Gastroesophageal sphincter (tissue), 4 donors: ENCODE data around the gene VWA3B. TPM values are rescaled to one million over a fixed set of nuclear protein-coding genes. Genes with fewer than 3 reads are reported as not detected.
A peak's percentile ranks its signal among the peaks of the same experiment; 100 is the strongest.

ENCODE experiments used
- ATAC-seq: fragments of 150-250 bp; one replicate; pipeline ENCODE4 v1.9.1; 2016; ENCODE audit warnings: mild to moderate bottlenecking, moderate library complexity
- H3K27ac ChIP-seq, 4 donors: fragments of 200-600 bp; sonication (generic) in 3 of 4; 1 replicate in 3 of 4; 2 replicates in 1 of 4; pipeline ENCODE4 v1.5.1; 2016 to 2019
- H3K27me3 ChIP-seq: fragments of 200-600 bp; sonication (generic); one replicate; pipeline ENCODE4 v1.5.1; 2019
- H3K36me3 ChIP-seq, 2 donors: fragments of 200-600 bp; sonication (generic); one replicate each; pipeline ENCODE4 v1.5.1; 2019; ENCODE audit warnings: control low read depth in 1 of 2
- H3K4me1 ChIP-seq, 3 donors: fragments of 200-600 bp; sonication (generic); 1 replicate in 2 of 3; 2 replicates in 1 of 3; pipeline ENCODE4 v1.5.1; 2016 to 2019; ENCODE audit warnings: control low read depth in 2 of 3
- H3K4me3 ChIP-seq, 2 donors: fragments of 200-600 bp; sonication (generic); one replicate each; pipeline ENCODE4 v1.5.1; 2019; ENCODE audit warnings: mild to moderate bottlenecking in 1 of 2, moderate library complexity in 1 of 2
- H3K9me3 ChIP-seq, 3 donors: fragments of 200-600 bp; sonication (generic); one replicate each; pipeline ENCODE4 v1.5.1; 2017 to 2019; ENCODE audit warnings: control low read depth in 2 of 3
- EP300 ChIP-seq: sonication (generic); formaldehyde crosslinking; IDR thresholded peaks from one replicate; pipeline ENCODE4 v1.6.1; 2017; ENCODE audit warnings: antibody characterized with exemption, mild to moderate bottlenecking
- POLR2A ChIP-seq, 2 donors: fragments of 450-650 bp; IDR thresholded peaks; one replicate each; pipeline ENCODE4 v1.6.1; 2017; ENCODE audit warnings: antibody characterized with exemption in 2 of 2, mild to moderate bottlenecking in 2 of 2, moderate library complexity in 1 of 2
- POLR2AphosphoS5 ChIP-seq: sonication (generic); formaldehyde crosslinking; IDR thresholded peaks from one replicate; pipeline ENCODE4 v1.6.1; 2017; ENCODE audit warnings: antibody characterized with exemption
- WGBS, 2 donors: methylation state at CpG; one replicate each; pipeline ENCODE4 v1.1.5; 2018; ENCODE audit warnings: low coverage in 1 of 2; 5-methylcytosine and 5-hydroxymethylcytosine counted together
- total RNA-seq, 4 donors: library from RNA; depleted of rRNA; stranded (reverse); fragments of >200 nt; gene quantifications; one replicate each; pipeline ENCODE4 v1.1.0, GENCODE V29; 2016
- TF ChIP-seq, protein P1 (sequence below), 4 experiments: fragments of 200-600 bp in 2 of 4; fragments of 450-650 bp in 2 of 4; sonication (generic) in 1 of 4; IDR thresholded peaks; one replicate each; pipeline ENCODE4 v1.5.1; 2017 to 2019; ENCODE audit warnings: antibody characterized with exemption in 4 of 4, mild to moderate bottlenecking in 2 of 4, moderate library complexity in 2 of 4

The VWA3B gene
- total RNA-seq, 4 donors from 2014 or later: not detected

DNA sequence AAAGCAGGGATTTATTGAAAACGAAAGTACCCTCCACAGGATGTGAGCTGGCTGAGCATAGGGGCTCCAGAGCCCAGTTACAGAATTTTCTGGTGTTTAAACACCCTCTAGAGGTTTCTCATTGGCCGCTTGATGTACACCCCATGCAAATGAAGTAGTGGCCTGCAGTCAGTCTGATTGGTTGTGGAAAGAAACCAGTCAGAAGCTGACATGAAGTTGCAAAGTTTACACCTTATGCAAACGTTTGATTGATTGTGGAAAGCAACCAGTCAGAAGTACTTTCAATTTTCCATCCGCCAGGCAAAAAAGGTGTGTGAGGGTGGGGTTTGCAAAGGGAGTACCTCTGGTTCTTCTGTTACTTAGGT lies 62.3 kb downstream of the VWA3B start:
- Histone ChIP-seq H3K9me3 (no peaks in the 10 kb centered on the region), H3K27me3 (no peaks in the 10 kb centered on the region), H3K36me3 (no peaks in the 10 kb centered on the region), H3K4me1 (peaks cover 0 to 33% (median 0%) of the 10 kb centered on the region in 3 donors), H3K27ac (peak overlapping the region; percentile 48 to 63 (median 54)), H3K4me3 (peak overlapping the region; percentile 32 to 33)
- TF ChIP-seq, protein P1, sequence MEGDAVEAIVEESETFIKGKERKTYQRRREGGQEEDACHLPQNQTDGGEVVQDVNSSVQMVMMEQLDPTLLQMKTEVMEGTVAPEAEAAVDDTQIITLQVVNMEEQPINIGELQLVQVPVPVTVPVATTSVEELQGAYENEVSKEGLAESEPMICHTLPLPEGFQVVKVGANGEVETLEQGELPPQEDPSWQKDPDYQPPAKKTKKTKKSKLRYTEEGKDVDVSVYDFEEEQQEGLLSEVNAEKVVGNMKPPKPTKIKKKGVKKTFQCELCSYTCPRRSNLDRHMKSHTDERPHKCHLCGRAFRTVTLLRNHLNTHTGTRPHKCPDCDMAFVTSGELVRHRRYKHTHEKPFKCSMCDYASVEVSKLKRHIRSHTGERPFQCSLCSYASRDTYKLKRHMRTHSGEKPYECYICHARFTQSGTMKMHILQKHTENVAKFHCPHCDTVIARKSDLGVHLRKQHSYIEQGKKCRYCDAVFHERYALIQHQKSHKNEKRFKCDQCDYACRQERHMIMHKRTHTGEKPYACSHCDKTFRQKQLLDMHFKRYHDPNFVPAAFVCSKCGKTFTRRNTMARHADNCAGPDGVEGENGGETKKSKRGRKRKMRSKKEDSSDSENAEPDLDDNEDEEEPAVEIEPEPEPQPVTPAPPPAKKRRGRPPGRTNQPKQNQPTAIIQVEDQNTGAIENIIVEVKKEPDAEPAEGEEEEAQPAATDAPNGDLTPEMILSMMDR (IDR thresholded peaks at IDR 0.05): peak in 1 of 4 experiments; percentile 16
- TF ChIP-seq POLR2A (IDR thresholded peaks at IDR 0.05): no peak
- ATAC-seq: peak; percentile 87
- WGBS, 2 donors: 0 to 22% methylated on average over 1 to 4 of the region's 4 CpGs

DNA sequence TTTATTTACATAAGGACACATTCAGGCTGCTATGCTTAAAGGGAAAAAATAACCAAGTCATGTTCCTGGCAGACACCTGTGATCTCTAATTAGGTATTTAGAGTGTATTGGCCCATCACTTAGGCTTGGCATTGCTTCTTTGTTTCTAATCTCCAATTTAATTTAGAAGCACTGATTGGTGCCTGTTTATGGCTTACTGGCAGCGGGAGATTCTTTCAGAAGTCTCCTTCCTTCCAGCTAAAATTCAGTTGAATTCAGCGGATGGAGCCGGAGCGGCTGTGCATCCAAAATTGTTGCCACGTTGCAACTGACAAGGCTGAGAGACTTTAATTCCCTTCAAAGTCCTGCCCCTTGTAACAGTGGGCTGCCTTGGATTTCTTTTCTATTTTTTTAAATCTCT lies 66.5 kb downstream of the VWA3B start:
- Histone ChIP-seq H3K27me3 (no peaks in the 10 kb centered on the region), H3K36me3 (no peaks in the 10 kb centered on the region), H3K9me3 (no peaks in the 10 kb centered on the region), H3K27ac (peak overlapping the region in 2 of 4 donors; percentile 3 to 32), H3K4me1 (peaks cover 0 to 43% (median 0%) of the 10 kb centered on the region in 3 donors), H3K4me3 (no peak overlapping the region)
- no peak for ATAC-seq
- TF ChIP-seq EP300 (no peak), POLR2AphosphoS5 (peak; percentile 33)
- WGBS, 2 donors: 67 to 75% methylated on average over 5 of the region's 5 CpGs

DNA sequence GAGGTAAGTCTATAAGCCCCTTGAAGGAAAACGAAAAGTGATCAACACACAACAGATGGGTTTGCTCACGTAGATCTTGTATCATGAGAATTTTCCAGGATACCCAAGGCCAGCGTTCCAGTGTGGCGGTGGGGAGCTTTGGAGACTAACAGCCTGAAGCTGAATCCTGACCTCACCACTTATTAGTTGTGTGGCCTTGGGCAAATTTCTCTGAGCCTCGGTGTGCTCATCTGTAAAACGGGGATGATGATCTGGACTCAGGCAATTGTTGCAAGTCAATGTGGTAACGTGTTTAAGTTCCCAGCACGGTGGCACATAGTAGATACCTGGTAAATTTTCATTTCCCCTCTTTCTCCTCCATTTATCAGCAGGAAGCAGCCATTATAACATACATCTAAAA lies 68.3 kb downstream of the VWA3B start:
- H3K27ac ChIP-seq: no peak overlapping the region

DNA sequence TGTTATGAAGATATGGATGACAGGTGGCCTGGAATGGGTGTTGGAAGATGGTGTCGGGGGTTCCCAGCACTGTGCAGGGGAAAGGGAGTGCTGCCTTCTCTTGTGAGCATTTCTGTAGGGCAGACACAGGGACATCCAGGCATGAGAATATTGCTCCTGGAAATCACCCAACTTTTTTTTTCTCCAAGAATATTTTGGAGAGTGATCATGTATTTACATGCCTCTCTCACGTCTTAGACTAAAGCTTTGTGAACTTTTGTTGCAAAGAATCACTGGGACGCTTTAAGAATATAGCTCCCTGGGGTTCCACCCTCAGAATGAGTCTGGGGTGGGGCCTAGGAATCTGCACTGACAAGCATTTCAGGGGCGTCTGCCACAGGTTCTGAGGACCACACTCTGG lies 68.7 kb downstream of the VWA3B start:
- ATAC-seq: no peak

More for the DNA sequence above, 68.3 kb downstream of the VWA3B start:
- no peak overlapping the region for H3K4me3 ChIP-seq
- H3K4me1 ChIP-seq: peaks cover 0 to 45% (median 0%) of the 10 kb centered on the region in 3 donors
- ATAC-seq: no peak
- 92 to 96% methylated on average over 2 to 7 of the region's 8 CpGs for WGBS, 2 donors
- H3K27me3 ChIP-seq: no peaks in the 10 kb centered on the region
- no peaks in the 10 kb centered on the region for H3K9me3 ChIP-seq
- H3K36me3 ChIP-seq: no peaks in the 10 kb centered on the region
- TF ChIP-seq POLR2A (IDR thresholded peaks at IDR 0.05) (no peak), POLR2AphosphoS5 (no peak), EP300 (no peak)
- TF ChIP-seq, protein P1 (IDR thresholded peaks at IDR 0.05): no peak

DNA sequence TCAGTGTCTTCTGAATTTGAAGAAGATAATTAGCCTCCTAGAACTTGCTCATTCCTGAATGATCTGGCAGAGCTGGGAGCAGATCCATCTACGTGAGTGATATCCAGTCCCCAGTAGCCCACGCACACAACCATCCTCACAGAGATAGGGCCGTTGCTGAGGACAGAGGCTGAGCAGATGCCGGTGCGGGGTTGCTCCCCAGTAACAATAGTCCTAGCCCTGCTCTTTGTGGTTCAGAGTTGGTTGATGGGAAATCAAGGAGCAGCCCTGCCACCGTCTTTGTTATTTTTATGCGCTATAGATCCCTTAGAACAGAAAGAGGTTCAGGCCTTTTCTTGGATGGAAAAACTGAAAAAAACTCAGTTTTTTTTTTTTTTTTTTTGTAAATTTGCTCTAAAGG lies 69.3 kb downstream of the VWA3B start:
- TF ChIP-seq EP300: no peak
- TF ChIP-seq POLR2AphosphoS5: no peak
- TF ChIP-seq, protein P1 (IDR thresholded peaks at IDR 0.05): no peak
- no peak for TF ChIP-seq POLR2A (IDR thresholded peaks at IDR 0.05)
- ATAC-seq: no peak

More for the DNA sequence above, 68.7 kb downstream of the VWA3B start:
- Histone ChIP-seq H3K9me3 (no peaks in the 10 kb centered on the region), H3K4me1 (peaks cover 0 to 49% (median 0%) of the 10 kb centered on the region in 3 donors), H3K27ac (no peak overlapping the region), H3K4me3 (no peak overlapping the region), H3K27me3 (no peaks in the 10 kb centered on the region), H3K36me3 (no peaks in the 10 kb centered on the region)
- TF ChIP-seq POLR2A (IDR thresholded peaks at IDR 0.05): no peak
- no peak for TF ChIP-seq EP300
- TF ChIP-seq, protein P1 (IDR thresholded peaks at IDR 0.05): no peak
- no peak for TF ChIP-seq POLR2AphosphoS5
- 43 to 50% methylated on average over 3 of the region's 4 CpGs for WGBS, 2 donors

More for the DNA sequence above, 69.3 kb downstream of the VWA3B start:
- H3K4me3 ChIP-seq: no peak overlapping the region
- H3K4me1 ChIP-seq: peaks cover 0 to 55% (median 0%) of the 10 kb centered on the region in 3 donors
- H3K9me3 ChIP-seq: no peaks in the 10 kb centered on the region
- H3K27ac ChIP-seq: no peak overlapping the region
- H3K27me3 ChIP-seq: no peaks in the 10 kb centered on the region
- WGBS, 2 donors: 90 to 92% methylated on average over 6 to 7 of the region's 7 CpGs
- no peaks in the 10 kb centered on the region for H3K36me3 ChIP-seq
